GM23248 (cell line): ENCODE measurements around the gene TMEM178B. TPM values are rescaled to one million over a fixed set of nuclear protein-coding genes. Genes with fewer than 3 reads are reported as not detected.

ENCODE experiments used
- DNase-seq: peaks from one replicate; pipeline ENCODE4 v3.0.0-alpha.2; 2015
- H2AFZ ChIP-seq: fragments of 200-600 bp; sonication (generic); 2 replicates; pipeline ENCODE4 v1.6.1; 2016; ENCODE audit warnings: antibody characterized with exemption
- H3F3A ChIP-seq: fragments of 200-600 bp; sonication (generic); 2 replicates; pipeline ENCODE4 v1.6.1; 2016; ENCODE audit warnings: mild to moderate bottlenecking, antibody characterized with exemption, mixed run types; ENCODE audit not compliant: insufficient read depth
- H3K27ac ChIP-seq: fragments of 200-600 bp; sonication (generic); 2 replicates; pipeline ENCODE4 v1.5.1; 2016; ENCODE audit warnings: mild to moderate bottlenecking
- H3K27me3 ChIP-seq: fragments of 200-600 bp; sonication (generic); replicated peaks from 2 replicates; pipeline ENCODE4 v1.6.1; 2016; ENCODE audit warnings: mild to moderate bottlenecking; ENCODE audit not compliant: insufficient read depth
- H3K36me3 ChIP-seq: fragments of 200-600 bp; sonication (generic); 2 replicates; pipeline ENCODE4 v1.6.1; 2016; ENCODE audit warnings: low read depth, mild to moderate bottlenecking
- H3K4me1 ChIP-seq: fragments of 200-600 bp; sonication (generic); 2 replicates; pipeline ENCODE4 v1.6.1; 2016; ENCODE audit warnings: mild to moderate bottlenecking; ENCODE audit not compliant: insufficient read depth
- H3K4me2 ChIP-seq: fragments of 200-600 bp; sonication (generic); one replicate; pipeline ENCODE4 v1.6.1; 2016; ENCODE audit warnings: mild to moderate bottlenecking; ENCODE audit not compliant: unreplicated experiment
- H3K4me3 ChIP-seq: fragments of 200-600 bp; sonication (generic); 2 replicates; pipeline ENCODE4 v1.5.1; 2016; ENCODE audit warnings: mild to moderate bottlenecking
- H3K79me2 ChIP-seq: fragments of 200-600 bp; sonication (generic); 2 replicates; pipeline ENCODE4 v1.6.1; 2016; ENCODE audit warnings: mild to moderate bottlenecking; ENCODE audit not compliant: insufficient read depth
- H3K9ac ChIP-seq: fragments of 200-600 bp; sonication (generic); 2 replicates; pipeline ENCODE4 v1.6.1; 2016; ENCODE audit warnings: mild to moderate bottlenecking
- H3K9me2 ChIP-seq: fragments of 200-600 bp; sonication (generic); 2 replicates; pipeline ENCODE4 v1.6.1; 2016; ENCODE audit warnings: mixed run types, mild to moderate bottlenecking, moderate library complexity; ENCODE audit not compliant: insufficient read depth
- H3K9me3 ChIP-seq: fragments of 200-600 bp; sonication (generic); one replicate; pipeline ENCODE4 v1.6.1; 2017; ENCODE audit warnings: low read depth
- H4K20me1 ChIP-seq: fragments of 200-600 bp; sonication (generic); 2 replicates; pipeline ENCODE4 v1.6.0; 2016; ENCODE audit not compliant: insufficient read depth
- EZH2 ChIP-seq: fragments of 200-600 bp; sonication (generic); IDR thresholded peaks from 2 replicates; pipeline ENCODE4 v1.6.1; 2018; ENCODE audit warnings: antibody characterized with exemption, mild to moderate bottlenecking; ENCODE audit not compliant: insufficient read depth, poor library complexity, severe bottlenecking
- EZH2phosphoT487 ChIP-seq: fragments of 200-600 bp; sonication (generic); IDR thresholded peaks from 2 replicates; pipeline ENCODE4 v1.6.1; 2018; ENCODE audit warnings: antibody characterized with exemption, moderate library complexity, mild to moderate bottlenecking, low read depth; ENCODE audit not compliant: insufficient read depth
- WGBS, 2 experiments: methylation state at CpG; one replicate each; pipeline ENCODE4 v1.1.6; 2015 to 2017; ENCODE audit warnings: low lambda C conversion rate in 2 of 2, low coverage in 1 of 2; ENCODE audit errors: missing lambda C conversion rate in 2 of 2; 5-methylcytosine and 5-hydroxymethylcytosine counted together
- in situ Hi-C: fragments of 300-500 bp; cut with MboI; formaldehyde crosslinking; loops from 2 replicates; pipeline ENCODE4 v1.15.0; 2020
- polyA plus RNA-seq: library from polyadenylated mRNA; unstranded; fragments of >200 nt; fragmentation: Nextera tagmentation; extraction: Ambion mirVana; gene quantifications from 2 replicates; pipeline ENCODE4 v1.2.1, GENCODE V29; 2016
- total RNA-seq: library from RNA; depleted of rRNA; stranded (reverse); fragments of >200 nt; shearing (Covaris generic); gene quantifications from 2 replicates; pipeline ENCODE4 v1.2.3, GENCODE V29; 2014

The TMEM178B gene
- total and polyA plus RNA-seq, 2 experiments from 2014 or later = 0.05 to 0.22 TPM

GRCh38 chr7:141360803-141361202 lies 286.9 kb downstream of the TMEM178B start:
- Histone ChIP-seq H2AFZ (no peak overlapping the region), H3K9me3 (no peaks in the 10 kb centered on the region), H4K20me1 (no peaks in the 10 kb centered on the region), H3K27me3 (no peaks in the 10 kb centered on the region), H3K4me2 (no peak overlapping the region), H3K27ac (no peak overlapping the region), H3K4me3 (no peak overlapping the region), H3K9me2 (no peaks in the 10 kb centered on the region), H3K79me2 (no peaks in the 10 kb centered on the region), H3K9ac (no peak overlapping the region), H3K4me1 (peaks cover 9% of the 10 kb centered on the region; the same call in 1 of the 2 replicates), H3F3A (0 out of 2 replicates have a peak, but pooled peaks cover 7% of the 10 kb centered on the region), H3K36me3 (no peaks in the 10 kb centered on the region)
- DNase-seq = no peak
- in situ Hi-C loops = no loop called here
- TF ChIP-seq EZH2 (no peak), EZH2phosphoT487 (no peak)
- WGBS, 2 experiments = 2 to 5% methylated on average over 1 of the region's 1 CpG

GRCh38 chr7:141361479-141361878 lies 287.6 kb downstream of the TMEM178B start:
- in situ Hi-C loops = no loop called here
- Histone ChIP-seq H2AFZ (no peak overlapping the region), H3K9me2 (no peaks in the 10 kb centered on the region), H3F3A (0 out of 2 replicates have a peak, but pooled peaks cover 7% of the 10 kb centered on the region), H3K9me3 (no peaks in the 10 kb centered on the region), H3K9ac (no peak overlapping the region), H3K79me2 (no peaks in the 10 kb centered on the region), H3K27ac (no peak overlapping the region), H3K4me2 (no peak overlapping the region), H3K36me3 (no peaks in the 10 kb centered on the region), H4K20me1 (no peaks in the 10 kb centered on the region), H3K4me1 (peaks cover 9% of the 10 kb centered on the region; the same call in 1 of the 2 replicates), H3K27me3 (no peaks in the 10 kb centered on the region), H3K4me3 (no peak overlapping the region)
- DNase-seq = no peak
- 8% methylated on average over 2 of the region's 2 CpGs for WGBS, 2 experiments
- TF ChIP-seq EZH2phosphoT487 (no peak), EZH2 (no peak)

GRCh38 chr7:141361960-141362359 lies 288.1 kb downstream of the TMEM178B start:
- in situ Hi-C loops = no loop called here
- Histone ChIP-seq H3K4me1 (peaks cover 9% of the 10 kb centered on the region; the same call in 1 of the 2 replicates), H3K36me3 (no peaks in the 10 kb centered on the region), H3K27ac (no peak overlapping the region), H2AFZ (no peak overlapping the region), H3F3A (0 out of 2 replicates have a peak, but pooled peaks cover 7% of the 10 kb centered on the region), H3K79me2 (no peaks in the 10 kb centered on the region), H3K4me2 (peak overlapping the region; percentile 53), H3K9me3 (no peaks in the 10 kb centered on the region), H3K27me3 (no peaks in the 10 kb centered on the region), H3K9me2 (no peaks in the 10 kb centered on the region), H3K9ac (no peak overlapping the region), H4K20me1 (no peaks in the 10 kb centered on the region), H3K4me3 (no peak overlapping the region)
- no peak for TF ChIP-seq EZH2phosphoT487
- no peak for TF ChIP-seq EZH2
- WGBS, 2 experiments = 24 to 26% methylated on average over 4 of the region's 4 CpGs
- DNase-seq = no peak

GRCh38 chr7:141362580-141363435 lies 288.9 kb downstream of the TMEM178B start:
- no peaks in the 10 kb centered on the region for H4K20me1 ChIP-seq
- H3K27me3 ChIP-seq = no peaks in the 10 kb centered on the region
- 27 to 29% methylated on average over 13 of the region's 13 CpGs for WGBS, 2 experiments
- peak overlapping the region; percentile 44; the same call in 1 of the 2 replicates for H3K9ac ChIP-seq
- H3K4me3 ChIP-seq = peak overlapping the region; percentile 54
- H3K79me2 ChIP-seq = no peaks in the 10 kb centered on the region
- 0 out of 2 replicates have a peak, but pooled peaks cover 7% of the 10 kb centered on the region for H3F3A ChIP-seq
- peak; percentile 74 for DNase-seq
- no peaks in the 10 kb centered on the region for H3K9me2 ChIP-seq
- no peaks in the 10 kb centered on the region for H3K9me3 ChIP-seq
- TF ChIP-seq EZH2phosphoT487 (no peak), EZH2 (no peak)
- peaks cover 9% of the 10 kb centered on the region; the same call in 1 of the 2 replicates for H3K4me1 ChIP-seq
- in situ Hi-C loops = no loop called here
- H3K4me2 ChIP-seq = peak overlapping the region; percentile 53
- H2AFZ ChIP-seq = peak overlapping the region; percentile 58; the same call in 1 of the 2 replicates
- no peaks in the 10 kb centered on the region for H3K36me3 ChIP-seq
- H3K27ac ChIP-seq = peak overlapping the region; percentile 49
